AML-193 (cell line): ENCODE results near the gene TAS2R60.
"Not testable (repeated sequence)": the region's sequence is repeated elsewhere in the genome, so short reads cannot be mapped to it uniquely, and the experiment has no call there.

Experiments used
- DNase-seq, 2 experiments: peaks; one replicate each; lab custom pipeline; 2025; lab: John Stamatoyannopoulos, UW

The TAS2R60 gene

GRCh38 chr7:143477501-143478150 lies 34.4 kb downstream of the TAS2R60 start, which contains the start of gene TAS2R41:
Gene TAS2R41 (plus strand): TSS chr7:143477873. CDS start chr7:143477873, 0 bp downstream.
- no peak for DNase-seq

- DNase-seq = no peak
These were observed 36.0 kb downstream of the TAS2R60 start for GRCh38 chr7:143479055-143479766.

GRCh38 chr7:143480501-143480900 lies 37.2 kb downstream of the TAS2R60 start:
- no peak for DNase-seq

GRCh38 chr7:143484119-143484518 lies 40.9 kb downstream of the TAS2R60 start:
- DNase-seq = no peak

- DNase-seq = peak; percentile 17 to 20
These were observed 41.8 kb downstream of the TAS2R60 start for GRCh38 chr7:143485094-143485493.

- DNase-seq = no peak
These were observed 42.2 kb downstream of the TAS2R60 start for GRCh38 chr7:143485500-143485899.

GRCh38 chr7:143486266-143486665 lies 43.0 kb downstream of the TAS2R60 start:
- not testable (repeated sequence) for DNase-seq

- DNase-seq = no peak
These were observed 43.8 kb downstream of the TAS2R60 start for GRCh38 chr7:143487061-143487460.

GRCh38 chr7:143487566-143487965 lies 44.3 kb downstream of the TAS2R60 start:
- no peak for DNase-seq

GRCh38 chr7:143490717-143491306 lies 47.6 kb downstream of the TAS2R60 start:
- peak; percentile 9 to 25 for DNase-seq

GRCh38 chr7:143492043-143492471 lies 48.8 kb downstream of the TAS2R60 start:
- DNase-seq = no peak

- DNase-seq = no peak
These were observed 49.8 kb downstream of the TAS2R60 start for GRCh38 chr7:143492799-143493739.

- DNase-seq = no peak
These were observed 50.5 kb downstream of the TAS2R60 start for GRCh38 chr7:143493751-143494150.
